Astrocyte (in vitro differentiated cells and primary cell): ENCODE measurements around the gene SRP72.

Experiments used
- EZH2 ChIP-seq: IDR thresholded peaks from 2 replicates; pipeline ENCODE4 v1.6.1; 2012; ENCODE audit warnings: mild to moderate bottlenecking, low read length, inconsistent platforms; ENCODE audit not compliant: insufficient read depth
- TF ChIP-seq, protein P1 (sequence below): IDR thresholded peaks from 2 replicates; pipeline ENCODE4 v1.5.1; 2011; ENCODE audit warnings: low read depth, mild to moderate bottlenecking, inconsistent platforms, low read length, moderate library complexity; ENCODE audit not compliant: insufficient read depth

GRCh38 chr4:56552273-56552672, 84.9 kb downstream of the SRP72 start:
- TF ChIP-seq, protein P1, sequence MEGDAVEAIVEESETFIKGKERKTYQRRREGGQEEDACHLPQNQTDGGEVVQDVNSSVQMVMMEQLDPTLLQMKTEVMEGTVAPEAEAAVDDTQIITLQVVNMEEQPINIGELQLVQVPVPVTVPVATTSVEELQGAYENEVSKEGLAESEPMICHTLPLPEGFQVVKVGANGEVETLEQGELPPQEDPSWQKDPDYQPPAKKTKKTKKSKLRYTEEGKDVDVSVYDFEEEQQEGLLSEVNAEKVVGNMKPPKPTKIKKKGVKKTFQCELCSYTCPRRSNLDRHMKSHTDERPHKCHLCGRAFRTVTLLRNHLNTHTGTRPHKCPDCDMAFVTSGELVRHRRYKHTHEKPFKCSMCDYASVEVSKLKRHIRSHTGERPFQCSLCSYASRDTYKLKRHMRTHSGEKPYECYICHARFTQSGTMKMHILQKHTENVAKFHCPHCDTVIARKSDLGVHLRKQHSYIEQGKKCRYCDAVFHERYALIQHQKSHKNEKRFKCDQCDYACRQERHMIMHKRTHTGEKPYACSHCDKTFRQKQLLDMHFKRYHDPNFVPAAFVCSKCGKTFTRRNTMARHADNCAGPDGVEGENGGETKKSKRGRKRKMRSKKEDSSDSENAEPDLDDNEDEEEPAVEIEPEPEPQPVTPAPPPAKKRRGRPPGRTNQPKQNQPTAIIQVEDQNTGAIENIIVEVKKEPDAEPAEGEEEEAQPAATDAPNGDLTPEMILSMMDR = no peak
- no peak for TF ChIP-seq EZH2
